Naive thymus-derived CD4-positive, alpha-beta T cell (primary cell): ENCODE measurements around the gene PTGR3. TPM values are rescaled to one million over a fixed set of nuclear protein-coding genes. Genes with fewer than 3 reads are reported as not detected.
A peak's percentile ranks its signal among the peaks of the same experiment; 100 is the strongest.

Experiments
- ATAC-seq: fragments of 150-1000 bp; cut with Tn5 transposase; 2 replicates; pipeline ENCODE4 v1.10.0; 2021; ENCODE audit warnings: mild to moderate bottlenecking, moderate library complexity
- CTCF ChIA-PET: fragments of 350-600 bp; sonication (Branson Sonifier 250); formaldehyde crosslinking; loops from one replicate; lab custom pipeline; 2021; ENCODE audit warnings: antibody characterized with exemption; lab: Charles Lee
- POLR2A ChIA-PET: fragments of 350-600 bp; sonication (Branson Sonifier 250); formaldehyde crosslinking; loops from one replicate; lab custom pipeline; 2021; ENCODE audit warnings: antibody characterized with exemption, inconsistent platforms; lab: Charles Lee
- DNase-seq, 9 donors: peaks; one replicate each; pipeline versions ENCODE4 v3.0.0 to v3.0.0-alpha.2; 2020 to 2022; ENCODE audit warnings: mixed read lengths in 1 of 9
- H3K27ac ChIP-seq: one replicate; pipeline ENCODE4 v1.7.0; 2013; ENCODE audit warnings: mild to moderate bottlenecking, low read depth, low read length, moderate library complexity
- H3K27me3 ChIP-seq, 2 donors: one replicate each; pipeline ENCODE4 v1.7.0; 2013; ENCODE audit warnings: low read length in 2 of 2, mild to moderate bottlenecking in 2 of 2, moderate library complexity in 2 of 2; ENCODE audit not compliant: control insufficient read depth in 2 of 2, insufficient read depth in 2 of 2
- H3K36me3 ChIP-seq, 3 experiments: 1 replicate in 2 of 3; 2 replicates in 1 of 3; pipeline ENCODE4 v1.7.0; 2013; ENCODE audit warnings: low read length in 3 of 3, mild to moderate bottlenecking in 3 of 3, moderate library complexity in 1 of 3; ENCODE audit not compliant: insufficient read depth in 3 of 3, control insufficient read depth in 2 of 3
- H3K4me1 ChIP-seq, 2 donors: one replicate each; pipeline ENCODE4 v1.7.0; 2013; ENCODE audit warnings: low read length in 2 of 2, mild to moderate bottlenecking in 2 of 2, moderate library complexity in 1 of 2; ENCODE audit not compliant: control insufficient read depth in 2 of 2, insufficient read depth in 2 of 2
- H3K4me3 ChIP-seq: 2 replicates; pipeline ENCODE4 v1.7.0; 2013; ENCODE audit warnings: mild to moderate bottlenecking, low read length
- H3K9me3 ChIP-seq, 3 experiments: 1 replicate in 2 of 3; 2 replicates in 1 of 3; pipeline ENCODE4 v1.7.0; 2013; ENCODE audit warnings: low read length in 3 of 3; ENCODE audit not compliant: control insufficient read depth in 2 of 3
- H3K27ac Mint-ChIP-seq, 9 donors: one replicate each; pipeline ENCODE4 v1.8.0; 2020 to 2022; ENCODE audit warnings: mixed read lengths in 9 of 9, mild to moderate bottlenecking in 8 of 9, moderate library complexity in 5 of 9, inconsistent platforms in 2 of 9
- H3K27me3 Mint-ChIP-seq, 5 donors: one replicate each; pipeline ENCODE4 v1.8.0; 2021 to 2022; ENCODE audit warnings: mixed read lengths in 5 of 5, mild to moderate bottlenecking in 1 of 5
- H3K36me3 Mint-ChIP-seq, 5 donors: one replicate each; pipeline ENCODE4 v1.8.0; 2020 to 2022; ENCODE audit warnings: mixed read lengths in 5 of 5, mild to moderate bottlenecking in 3 of 5, inconsistent platforms in 1 of 5
- H3K4me1 Mint-ChIP-seq, 7 donors: one replicate each; pipeline ENCODE4 v1.8.0; 2020 to 2022; ENCODE audit warnings: mixed read lengths in 7 of 7, mild to moderate bottlenecking in 3 of 7, inconsistent platforms in 1 of 7
- H3K4me3 Mint-ChIP-seq, 10 donors: one replicate each; pipeline ENCODE4 v1.8.0; 2020 to 2022; ENCODE audit warnings: mild to moderate bottlenecking in 10 of 10, mixed read lengths in 10 of 10, moderate library complexity in 6 of 10, inconsistent platforms in 2 of 10
- H3K9me3 Mint-ChIP-seq, 11 donors: one replicate each; pipeline ENCODE4 v1.8.0; 2020 to 2022; ENCODE audit warnings: mixed read lengths in 11 of 11, mild to moderate bottlenecking in 4 of 11, inconsistent platforms in 1 of 11, moderate library complexity in 1 of 11
- intact Hi-C, 2 donors: fragments of 100-400 bp; cut with micrococcal nuclease; formaldehyde crosslinking; loops; one replicate each; pipeline ENCODE4 v1.15.1; 2023
- polyA plus RNA-seq, 2 donors: library from polyadenylated mRNA; unstranded; fragments of 300-500 nt; fragmentation: Illumina TruSeq; gene quantifications; one replicate each; pipeline ENCODE4 v1.2.3, GENCODE V29; 2021
- total RNA-seq, 6 experiments: library from RNA in 5 of 6; stranded (reverse) in 5 of 6; gene quantifications; 1 replicate in 5 of 6; 2 replicates in 1 of 6; pipeline ENCODE4 v1.2.3 and lab custom pipeline; 2021 to 2026

PTGR3 gene
- total and polyA plus RNA-seq, 7 experiments from 2014 or later = 17.0 to 59.1 (median 27.4) TPM

DNA sequence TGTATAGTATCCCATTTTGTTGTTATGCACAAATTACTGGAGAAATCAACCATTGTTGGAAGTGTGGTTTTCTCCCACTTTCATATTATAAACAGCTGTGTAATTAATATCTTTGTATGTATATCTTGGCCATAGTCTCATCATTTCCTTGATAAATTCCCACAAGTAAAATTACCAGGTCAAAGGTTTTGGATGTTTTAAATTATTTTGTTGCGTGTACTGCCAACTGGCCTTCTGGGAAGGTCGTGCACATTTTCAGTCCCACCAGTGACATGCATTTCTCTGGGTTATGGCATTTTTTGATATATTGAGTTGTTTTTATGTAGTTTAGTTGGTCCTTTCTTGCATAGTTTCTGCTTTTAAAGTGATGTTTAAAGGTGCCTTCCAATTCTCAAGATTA is 43.2 kb upstream of the PTGR3 start:
- no peaks in the 10 kb centered on the region for H3K36me3 ChIP-seq
- H3K9me3 Mint-ChIP-seq = peaks cover 0 to 5% (median 0%) of the 10 kb centered on the region in 11 donors
- no peaks in the 10 kb centered on the region for H3K27me3 ChIP-seq
- H3K27me3 Mint-ChIP-seq = no peaks in the 10 kb centered on the region
- ChIA-PET POLR2A (no interaction called here), CTCF (no interaction called here)
- peak overlapping the region in 4 of 9 donors; percentile 1 to 75 (median 74) for H3K27ac Mint-ChIP-seq
- no peak overlapping the region for H3K27ac ChIP-seq
- ATAC-seq = no peak
- H3K4me3 Mint-ChIP-seq = no peak overlapping the region
- H3K36me3 Mint-ChIP-seq = no peaks in the 10 kb centered on the region
- H3K9me3 ChIP-seq = peaks cover 0 to 8% (median 0%) of the 10 kb centered on the region in 3 experiments
- DNase-seq = no peak
- peaks cover 26 to 95% (median 88%) of the 10 kb centered on the region in 7 donors for H3K4me1 Mint-ChIP-seq
- intact Hi-C loops = no loop called here
- H3K4me1 ChIP-seq = peaks cover 19 to 24% of the 10 kb centered on the region in 2 donors
- no peak overlapping the region for H3K4me3 ChIP-seq

DNA sequence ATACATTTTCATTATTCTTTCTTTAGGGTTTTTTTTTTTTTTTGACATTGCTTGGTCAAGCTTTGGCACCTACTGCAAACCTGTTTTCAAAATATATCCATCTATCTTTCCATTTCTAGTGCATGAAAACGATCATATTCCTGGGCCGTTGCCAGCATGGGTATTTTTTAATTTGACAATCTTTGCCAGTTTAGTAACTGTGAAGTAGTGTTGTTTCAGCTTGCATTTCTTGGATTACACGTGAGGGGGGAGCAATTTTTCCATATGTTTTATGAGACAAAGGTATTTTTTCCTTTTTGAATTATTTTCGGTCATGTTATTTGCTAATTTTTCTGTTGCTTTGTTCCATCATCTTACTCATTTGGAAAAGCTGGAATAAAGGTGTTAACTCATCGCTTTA is 42.5 kb upstream of the PTGR3 start:
- Mint-ChIP-seq H3K4me1 (peaks cover 31 to 94% (median 87%) of the 10 kb centered on the region in 7 donors), H3K36me3 (no peaks in the 10 kb centered on the region), H3K9me3 (peaks cover 0 to 5% (median 0%) of the 10 kb centered on the region in 11 donors), H3K4me3 (peak overlapping the region in 1 of 10 donors; percentile 27), H3K27me3 (no peaks in the 10 kb centered on the region), H3K27ac (peak overlapping the region in 7 of 9 donors; percentile 1 to 76 (median 60))
- ATAC-seq = no peak
- ChIA-PET CTCF (interaction anchor here (0.6 kb wide), 1 partner anchor 478 kb away, joined by 4 read pairs; no protein-coding TSS in a partner anchor), POLR2A (interaction anchor here (0.6 to 1.2 kb wide), 2 partner anchors 41 to 59 kb away, joined by 3 to 4 read pairs; partner anchors contain the start of gene TSHZ1)
- H3K36me3 ChIP-seq = no peaks in the 10 kb centered on the region
- H3K4me1 ChIP-seq = peaks cover 25 to 30% of the 10 kb centered on the region in 2 donors
- intact Hi-C loops = no loop called here
- H3K27me3 ChIP-seq = no peaks in the 10 kb centered on the region
- H3K4me3 ChIP-seq = no peak overlapping the region
- H3K27ac ChIP-seq = no peak overlapping the region
- H3K9me3 ChIP-seq = peaks cover 0 to 8% (median 0%) of the 10 kb centered on the region in 3 experiments
- DNase-seq = no peak

DNA sequence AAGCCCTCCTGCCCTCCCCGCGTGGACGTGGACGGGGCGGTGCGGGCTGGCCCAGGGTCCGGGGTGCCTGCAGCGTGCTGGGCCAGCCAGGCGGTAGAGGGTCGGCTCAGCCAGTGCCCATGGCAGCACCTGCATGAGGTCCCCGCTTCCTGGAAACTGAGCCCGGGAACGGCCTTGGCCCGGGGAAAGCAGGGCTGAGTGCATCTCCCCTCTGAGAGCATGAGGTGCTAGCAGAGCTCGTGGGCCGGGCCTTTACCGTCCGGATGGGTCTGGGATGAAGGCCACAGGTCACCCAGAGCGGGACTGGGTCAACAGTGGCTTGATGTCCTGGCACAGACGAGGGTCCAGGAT is 41.5 kb upstream of the PTGR3 start:
- no peak overlapping the region for H3K4me3 ChIP-seq
- H3K27ac ChIP-seq = no peak overlapping the region
- H3K27me3 ChIP-seq = no peaks in the 10 kb centered on the region
- CTCF ChIA-PET = no interaction called here
- DNase-seq = no peak
- intact Hi-C loops = no loop called here
- H3K27ac Mint-ChIP-seq = peak overlapping the region in 5 of 9 donors; percentile 57 to 98 (median 82)
- no peak for ATAC-seq
- H3K4me1 ChIP-seq = peaks cover 33 to 40% of the 10 kb centered on the region in 2 donors
- H3K27me3 Mint-ChIP-seq = no peaks in the 10 kb centered on the region
- no peaks in the 10 kb centered on the region for H3K36me3 ChIP-seq
- H3K9me3 Mint-ChIP-seq = peaks cover 0 to 5% (median 0%) of the 10 kb centered on the region in 11 donors
- H3K9me3 ChIP-seq = peaks cover 0 to 8% (median 0%) of the 10 kb centered on the region in 3 experiments
- peaks cover 37 to 94% (median 87%) of the 10 kb centered on the region in 7 donors for H3K4me1 Mint-ChIP-seq
- peak overlapping the region in 1 of 10 donors; percentile 92 for H3K4me3 Mint-ChIP-seq
- no peaks in the 10 kb centered on the region for H3K36me3 Mint-ChIP-seq
- POLR2A ChIA-PET = interaction anchor here (1.2 kb wide), 1 partner anchor 40 kb away, joined by 4 read pairs; the partner anchor contains the start of gene TSHZ1

DNA sequence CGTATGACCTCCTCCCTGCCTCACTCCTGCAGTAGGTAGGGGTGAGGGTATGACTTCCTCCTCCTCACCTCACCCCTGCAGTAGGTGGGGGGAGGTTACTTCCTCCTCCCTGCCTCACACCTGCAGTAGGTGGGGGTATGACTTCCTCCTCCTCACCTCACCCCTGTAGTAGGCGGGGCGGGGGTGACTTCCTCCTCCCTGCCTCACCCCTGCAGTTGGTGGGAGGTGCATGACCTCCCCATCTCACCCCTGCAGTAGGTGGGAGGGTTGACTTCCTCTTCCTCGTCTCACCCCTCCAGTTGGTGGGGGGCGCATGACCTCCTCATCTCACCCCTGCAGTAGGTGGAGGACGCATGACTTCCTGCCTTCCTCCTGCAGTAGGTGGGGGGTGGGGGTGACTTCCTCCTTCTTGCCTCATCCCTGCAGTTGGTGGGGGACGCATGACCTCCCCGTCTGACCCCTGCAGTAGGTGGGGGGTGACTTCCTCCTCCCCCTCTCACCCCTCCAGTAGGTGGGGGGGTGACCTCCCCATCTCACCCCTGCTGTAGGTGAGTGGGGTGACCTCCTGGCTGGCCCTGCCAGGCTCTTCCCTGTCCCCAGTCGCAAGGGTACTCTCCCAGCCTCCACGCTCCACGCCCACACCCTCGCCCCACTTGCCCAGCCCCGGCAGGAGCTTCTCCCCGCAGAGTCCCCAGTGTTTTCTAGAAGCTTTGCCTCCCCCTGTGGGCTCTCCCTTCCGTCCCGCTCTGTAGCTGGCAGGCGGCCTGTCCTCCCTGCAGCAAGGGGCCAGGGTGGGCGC is 40.9 kb upstream of the PTGR3 start:
- ATAC-seq = peak; percentile 18
- peak overlapping the region in 7 of 10 donors; percentile 26 to 92 (median 51) for H3K4me3 Mint-ChIP-seq
- peaks cover 40 to 94% (median 87%) of the 10 kb centered on the region in 7 donors for H3K4me1 Mint-ChIP-seq
- Histone ChIP-seq H3K27ac (peak overlapping the region; percentile 82), H3K4me3 (no peak overlapping the region), H3K27me3 (no peaks in the 10 kb centered on the region), H3K4me1 (peaks cover 36 to 46% of the 10 kb centered on the region in 2 donors), H3K9me3 (peaks cover 0 to 8% (median 0%) of the 10 kb centered on the region in 3 experiments), H3K36me3 (no peaks in the 10 kb centered on the region)
- POLR2A ChIA-PET = interaction anchor here (1.2 kb wide), 1 partner anchor 39 kb away, joined by 4 read pairs; the partner anchor contains the start of gene TSHZ1
- peak in 1 of 9 donors; percentile 12 for DNase-seq
- intact Hi-C loops = loop anchor here (5.0 to 10.0 kb wide), 3 partner anchors 353 to 618 kb away; no protein-coding TSS in a partner anchor
- no peaks in the 10 kb centered on the region for H3K27me3 Mint-ChIP-seq
- H3K36me3 Mint-ChIP-seq = no peaks in the 10 kb centered on the region
- peaks cover 0 to 5% (median 0%) of the 10 kb centered on the region in 11 donors for H3K9me3 Mint-ChIP-seq
- peak overlapping the region; percentile 57 to 99 (median 88) for H3K27ac Mint-ChIP-seq
- CTCF ChIA-PET = no interaction called here

DNA sequence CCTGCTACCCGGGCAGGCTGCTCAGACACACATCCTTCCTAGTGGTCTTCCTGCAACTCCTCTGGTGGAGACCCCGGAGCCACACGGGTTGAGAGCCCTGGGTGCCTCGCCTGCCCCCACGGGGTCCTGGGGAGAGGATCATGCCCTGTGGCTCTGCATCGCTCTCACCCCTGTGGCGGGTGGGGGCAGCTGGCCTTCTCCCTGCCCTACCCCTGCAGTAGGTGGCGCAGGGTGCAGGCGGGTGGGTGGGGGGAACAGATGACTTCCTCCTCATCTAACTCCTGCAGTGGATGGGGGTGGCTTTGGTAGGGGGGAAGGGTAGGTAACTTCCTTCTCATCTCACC is 40.2 kb upstream of the PTGR3 start:
- H3K4me1 ChIP-seq = peaks cover 31 to 47% of the 10 kb centered on the region in 2 donors
- ChIA-PET POLR2A (interaction anchor here (1.8 to 2.1 kb wide), 2 partner anchors 33 to 39 kb away, joined by 7 to 14 read pairs; partner anchors contain the start of gene TSHZ1), CTCF (no interaction called here)
- no peak overlapping the region for H3K4me3 ChIP-seq
- Mint-ChIP-seq H3K27me3 (no peaks in the 10 kb centered on the region), H3K27ac (peak overlapping the region; percentile 1 to 99 (median 96)), H3K9me3 (peaks cover 0 to 5% (median 0%) of the 10 kb centered on the region in 11 donors), H3K36me3 (no peaks in the 10 kb centered on the region), H3K4me1 (peaks cover 40 to 94% (median 87%) of the 10 kb centered on the region in 7 donors), H3K4me3 (peak overlapping the region in 7 of 10 donors; percentile 18 to 92 (median 47))
- H3K9me3 ChIP-seq = peaks cover 0 to 8% (median 0%) of the 10 kb centered on the region in 3 experiments
- ATAC-seq = no peak
- DNase-seq = no peak
- H3K27me3 ChIP-seq = no peaks in the 10 kb centered on the region
- intact Hi-C loops = loop anchor here (5.0 to 10.0 kb wide), 3 partner anchors 352 to 617 kb away; no protein-coding TSS in a partner anchor
- no peaks in the 10 kb centered on the region for H3K36me3 ChIP-seq
- H3K27ac ChIP-seq = peak overlapping the region; percentile 82

DNA sequence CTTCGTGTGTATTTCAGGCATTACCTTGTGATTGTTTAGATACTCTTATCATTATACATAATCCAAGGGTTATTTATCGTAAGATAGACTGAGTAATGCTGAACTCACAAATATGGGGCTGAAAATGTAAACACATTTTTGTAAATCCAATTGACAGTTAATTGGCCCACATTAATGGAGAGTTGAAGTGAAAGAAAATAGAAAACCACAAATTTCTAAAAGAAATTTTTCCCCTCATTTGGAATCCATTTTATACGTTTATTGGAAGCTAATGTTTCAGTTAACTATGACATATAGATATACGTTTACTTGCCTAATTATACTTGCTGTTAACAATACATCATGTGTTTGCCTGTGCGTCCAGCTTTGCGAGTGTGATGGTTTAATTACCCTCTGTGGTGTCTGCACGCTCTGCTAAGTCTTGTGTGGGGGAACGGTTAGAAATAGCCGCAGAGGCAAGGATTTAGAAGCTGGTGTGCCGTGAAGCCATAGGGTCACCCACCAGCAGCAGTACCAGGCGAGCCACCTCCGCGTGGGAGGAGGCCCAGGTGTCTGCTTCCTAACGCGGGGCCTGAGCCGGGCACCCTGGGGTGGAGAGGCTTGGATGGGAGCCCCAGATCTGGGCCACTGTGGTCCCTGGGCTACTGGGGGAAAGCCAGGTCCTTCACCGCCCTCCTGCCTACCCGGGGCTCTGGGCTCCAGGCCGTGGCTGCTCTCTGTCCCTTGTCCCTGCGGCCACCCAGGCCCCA is 39.7 kb upstream of the PTGR3 start:
- Mint-ChIP-seq H3K9me3 (peaks cover 0 to 5% (median 0%) of the 10 kb centered on the region in 11 donors), H3K4me1 (peaks cover 41 to 94% (median 87%) of the 10 kb centered on the region in 7 donors), H3K4me3 (peak overlapping the region; percentile 86 to 93 (median 90)), H3K27me3 (no peaks in the 10 kb centered on the region), H3K27ac (peak overlapping the region; percentile 91 to 99 (median 96)), H3K36me3 (no peaks in the 10 kb centered on the region)
- H3K4me3 ChIP-seq = peak overlapping the region; percentile 43
- DNase-seq = no peak
- H3K36me3 ChIP-seq = no peaks in the 10 kb centered on the region
- peak overlapping the region; percentile 82 for H3K27ac ChIP-seq
- CTCF ChIA-PET = no interaction called here
- no peaks in the 10 kb centered on the region for H3K27me3 ChIP-seq
- POLR2A ChIA-PET = interaction anchor here (0.7 to 2.1 kb wide), 6 partner anchors 18 to 619 kb away, joined by 3 to 14 read pairs (median 4); partner anchors contain the start of gene TSHZ1
- no peak for ATAC-seq
- H3K4me1 ChIP-seq = peaks cover 31 to 47% of the 10 kb centered on the region in 2 donors
- intact Hi-C loops = loop anchor here (5.0 to 10.0 kb wide), 3 partner anchors 351 to 616 kb away; no protein-coding TSS in a partner anchor
- H3K9me3 ChIP-seq = peaks cover 0 to 8% (median 0%) of the 10 kb centered on the region in 3 experiments
